HUDEP-2 (cell line): ENCODE data around the gene LRRFIP2.
"Not testable (repeated sequence)": the region's sequence is repeated elsewhere in the genome, so short reads cannot be mapped to it uniquely, and the experiment has no call there.

Experiments used
- DNase-seq, 76 experiments: peaks; one replicate each; lab custom pipeline; 2025; ENCODE audit not compliant: unreplicated experiment in 76 of 76; lab: John Stamatoyannopoulos, UW

LRRFIP2 gene

GRCh38 chr3:37082317-37082716 lies 92.1 kb downstream of the LRRFIP2 start:
- DNase-seq = no peak

GRCh38 chr3:37075955-37076354 lies 98.4 kb downstream of the LRRFIP2 start:
- DNase-seq = no peak

- DNase-seq = no peak
Observed at GRCh38 chr3:37074178-37074577, 100.2 kb downstream of the LRRFIP2 start.

GRCh38 chr3:37072892-37073291 lies 101.5 kb downstream of the LRRFIP2 start:
- DNase-seq = peak in 25 of 76 experiments; percentile 1 to 51 (median 14)

GRCh38 chr3:37071921-37072320 lies 102.5 kb downstream of the LRRFIP2 start:
- DNase-seq = no peak

- no peak for DNase-seq
Observed at GRCh38 chr3:37068031-37068430, 106.4 kb downstream of the LRRFIP2 start.

- no peak for DNase-seq
Observed at GRCh38 chr3:37067577-37067976, 106.8 kb downstream of the LRRFIP2 start.

- DNase-seq = no peak
Observed at GRCh38 chr3:37064747-37065146, 109.6 kb downstream of the LRRFIP2 start.

- DNase-seq = no peak
Observed at GRCh38 chr3:37058117-37058516, 116.3 kb downstream of the LRRFIP2 start.

GRCh38 chr3:37056826-37057225 lies 117.6 kb downstream of the LRRFIP2 start:
- DNase-seq = no peak

- DNase-seq = peak in 27 of 76 experiments; percentile 3 to 54 (median 20)
Observed at GRCh38 chr3:37055077-37055476, 119.3 kb downstream of the LRRFIP2 start.

GRCh38 chr3:37054370-37054769 lies 120.0 kb downstream of the LRRFIP2 start:
- peak in 12 of 76 experiments; percentile 1 to 60 (median 30) for DNase-seq

GRCh38 chr3:37053753-37054152 lies 120.6 kb downstream of the LRRFIP2 start:
- DNase-seq = no peak

GRCh38 chr3:37053337-37053736 lies 121.0 kb downstream of the LRRFIP2 start:
- DNase-seq = no peak

- peak in 1 of 76 experiments; percentile 17 for DNase-seq
Observed at GRCh38 chr3:37052860-37053259, 121.5 kb downstream of the LRRFIP2 start.

- DNase-seq = no peak
Observed at GRCh38 chr3:37050282-37050681, 124.1 kb downstream of the LRRFIP2 start.

- DNase-seq = not testable (repeated sequence)
Observed at GRCh38 chr3:37042712-37043111, 131.7 kb downstream of the LRRFIP2 start.

GRCh38 chr3:37041546-37042195 lies 132.7 kb downstream of the LRRFIP2 start:
- no peak for DNase-seq

GRCh38 chr3:37040231-37040630 lies 134.2 kb downstream of the LRRFIP2 start:
- DNase-seq = no peak

GRCh38 chr3:37039161-37039846 lies 135.1 kb downstream of the LRRFIP2 start:
- no peak for DNase-seq

GRCh38 chr3:37037352-37037751 lies 137.0 kb downstream of the LRRFIP2 start:
- no peak for DNase-seq

- DNase-seq = no peak
Observed at GRCh38 chr3:37032961-37033360, 141.4 kb downstream of the LRRFIP2 start.
